AG04449 (cell line): ENCODE results near the gene GSTM4.
"Not testable (repeated sequence)": the region's sequence is repeated elsewhere in the genome, so short reads cannot be mapped to it uniquely, and the experiment has no call there.

Source experiments
- CTCF ChIA-PET: fragments of 350-600 bp; formaldehyde crosslinking; extraction: SDS; loops from one replicate; lab custom pipeline; 2021; ENCODE audit warnings: antibody characterized with exemption; lab: Yijun Ruan, JAX
- POLR2A ChIA-PET: fragments of 400-600, 350-600 bp; formaldehyde crosslinking; extraction: SDS; loops from one replicate; lab custom pipeline; 2020; ENCODE audit warnings: antibody characterized with exemption, inconsistent platforms; lab: Yijun Ruan, JAX
- DNase-seq: peaks from one replicate; pipeline ENCODE4 v3.0.0-alpha.2; 2010; ENCODE audit warnings: low read depth, low spot score
- H3K4me3 ChIP-seq: 2 replicates; pipeline ENCODE4 v1.5.1; 2011; ENCODE audit warnings: low read depth, mild to moderate bottlenecking, control low read depth, low read length
- TF ChIP-seq, protein P1 (sequence below): IDR thresholded peaks from one replicate; pipeline ENCODE4 v1.5.1; 2011; ENCODE audit warnings: mild to moderate bottlenecking, moderate library complexity, low read length, control low read depth, inconsistent platforms; ENCODE audit not compliant: insufficient read depth; ENCODE audit errors: missing control alignments

Gene GSTM4

DNA sequence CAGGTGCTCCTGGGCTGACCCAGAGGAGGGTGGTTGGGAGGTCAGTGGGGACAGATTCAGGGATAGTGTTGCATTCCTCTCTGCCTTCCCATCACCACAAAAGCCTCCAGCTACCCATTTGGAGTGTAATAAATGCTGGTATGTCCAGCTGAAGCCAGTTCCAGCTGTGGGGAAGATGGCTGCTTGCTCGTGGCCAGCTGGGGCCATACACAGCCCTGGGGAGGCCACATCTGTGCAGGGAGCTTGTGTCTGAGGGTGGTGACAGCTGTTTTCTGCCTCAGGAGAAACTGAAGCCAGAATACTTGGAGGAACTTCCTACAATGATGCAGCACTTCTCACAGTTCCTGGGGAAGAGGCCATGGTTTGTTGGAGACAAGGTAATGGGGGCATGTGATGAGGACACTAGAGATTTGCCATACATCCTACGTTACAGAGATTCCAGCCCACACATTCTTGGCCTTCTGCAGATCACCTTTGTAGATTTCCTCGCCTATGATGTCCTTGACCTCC is 2.7 kb downstream of the GSTM4 start:
- CTCF ChIA-PET: interaction anchor here (11.7 to 16.1 kb wide), 2 partner anchors 20 to 114 kb away, joined by 228 to 344 read pairs; no protein-coding TSS in a partner anchor
- TF ChIP-seq, protein P1, sequence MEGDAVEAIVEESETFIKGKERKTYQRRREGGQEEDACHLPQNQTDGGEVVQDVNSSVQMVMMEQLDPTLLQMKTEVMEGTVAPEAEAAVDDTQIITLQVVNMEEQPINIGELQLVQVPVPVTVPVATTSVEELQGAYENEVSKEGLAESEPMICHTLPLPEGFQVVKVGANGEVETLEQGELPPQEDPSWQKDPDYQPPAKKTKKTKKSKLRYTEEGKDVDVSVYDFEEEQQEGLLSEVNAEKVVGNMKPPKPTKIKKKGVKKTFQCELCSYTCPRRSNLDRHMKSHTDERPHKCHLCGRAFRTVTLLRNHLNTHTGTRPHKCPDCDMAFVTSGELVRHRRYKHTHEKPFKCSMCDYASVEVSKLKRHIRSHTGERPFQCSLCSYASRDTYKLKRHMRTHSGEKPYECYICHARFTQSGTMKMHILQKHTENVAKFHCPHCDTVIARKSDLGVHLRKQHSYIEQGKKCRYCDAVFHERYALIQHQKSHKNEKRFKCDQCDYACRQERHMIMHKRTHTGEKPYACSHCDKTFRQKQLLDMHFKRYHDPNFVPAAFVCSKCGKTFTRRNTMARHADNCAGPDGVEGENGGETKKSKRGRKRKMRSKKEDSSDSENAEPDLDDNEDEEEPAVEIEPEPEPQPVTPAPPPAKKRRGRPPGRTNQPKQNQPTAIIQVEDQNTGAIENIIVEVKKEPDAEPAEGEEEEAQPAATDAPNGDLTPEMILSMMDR: no peak

DNA sequence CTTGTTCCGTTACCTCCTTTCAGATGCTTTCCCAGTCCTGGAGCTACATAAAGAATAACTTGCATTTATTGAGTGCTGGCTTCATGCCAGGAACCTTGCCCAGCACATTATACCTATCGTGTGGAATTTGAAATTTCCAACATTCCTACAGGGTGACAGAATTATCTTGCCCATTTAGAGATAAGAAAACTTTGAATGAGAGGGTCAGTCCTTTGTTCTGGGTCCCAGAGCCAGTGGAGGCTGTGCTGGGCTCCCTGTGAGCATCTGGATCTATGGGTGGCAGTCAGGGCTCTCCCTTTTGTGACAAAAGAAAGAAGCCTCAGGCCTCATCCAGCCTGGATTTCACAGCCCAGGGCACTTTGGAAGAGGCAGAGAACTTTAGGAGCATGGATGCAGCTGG is 3.2 kb downstream of the GSTM4 start:
- TF ChIP-seq, protein P1: no peak
- CTCF ChIA-PET: interaction anchor here (0.8 to 16.1 kb wide), 4 partner anchors 16 to 114 kb away, joined by 3 to 344 read pairs (median 128); no protein-coding TSS in a partner anchor
- POLR2A ChIA-PET: no interaction called here
- no peak overlapping the region for H3K4me3 ChIP-seq
- no peak for DNase-seq

More for the DNA sequence above, 2.7 kb downstream of the GSTM4 start:
- POLR2A ChIA-PET: interaction anchor here (0.7 kb wide), 1 partner anchor 21 kb away, joined by 3 read pairs; no protein-coding TSS in a partner anchor
- DNase-seq: no peak
- no peak overlapping the region for H3K4me3 ChIP-seq

DNA sequence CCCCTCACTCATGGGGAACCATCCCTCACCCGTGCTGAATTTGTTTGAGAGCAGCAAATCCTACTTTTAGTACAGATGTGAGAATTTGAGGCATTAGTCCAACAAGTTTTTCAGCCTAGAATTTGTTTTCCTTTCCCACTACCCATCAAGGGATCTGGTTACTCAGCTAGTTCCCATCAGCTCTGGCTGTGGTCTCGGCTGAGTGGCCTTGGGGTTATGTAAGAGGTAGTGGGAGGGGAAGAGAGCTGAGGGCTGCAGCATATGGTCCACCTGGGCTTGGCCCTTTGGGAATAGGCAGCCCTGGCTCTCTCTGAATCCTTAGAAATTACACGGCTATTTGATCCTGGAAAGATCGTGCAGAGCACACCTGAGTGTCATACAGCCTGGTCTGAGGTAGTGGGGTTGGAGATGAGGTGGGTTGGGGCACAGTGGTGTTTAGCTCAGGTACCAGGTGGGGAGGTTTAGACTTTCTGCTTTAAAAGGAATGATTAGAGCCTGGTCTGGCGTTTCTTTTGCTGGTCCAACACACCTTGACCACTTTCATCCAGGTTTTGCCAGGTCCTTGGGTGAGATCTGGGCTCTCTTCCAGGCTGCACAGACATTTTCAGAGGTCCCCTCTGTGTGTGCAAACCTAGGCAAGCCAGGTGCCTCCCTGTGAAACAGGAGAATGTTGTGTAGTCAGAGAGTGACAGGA is 4.2 kb downstream of the GSTM4 start:
- DNase-seq: no peak
- POLR2A ChIA-PET: no interaction called here
- no peak overlapping the region for H3K4me3 ChIP-seq
- TF ChIP-seq, protein P1: no peak
- CTCF ChIA-PET: interaction anchor here (0.8 to 16.1 kb wide), 5 partner anchors 10 to 324 kb away, joined by 3 to 228 read pairs (median 5); partner anchors contain the start of gene AHCYL1

DNA sequence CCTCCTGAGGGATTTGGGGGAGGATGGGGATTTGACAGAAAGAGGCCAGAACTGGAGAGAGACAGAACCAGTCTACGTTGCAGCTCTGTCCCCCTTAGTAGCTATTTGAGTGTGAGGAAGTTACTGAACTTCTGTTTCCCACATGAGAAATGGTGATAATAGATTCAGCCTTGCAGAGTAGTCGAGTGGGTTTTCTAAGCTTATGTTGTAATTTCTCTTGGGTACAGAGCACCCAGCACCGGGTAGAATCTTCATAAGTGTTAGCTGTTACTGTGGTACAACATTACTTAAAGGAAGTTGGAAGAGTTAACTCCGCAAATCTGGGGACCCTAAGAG is 4.8 kb downstream of the GSTM4 start:
- CTCF ChIA-PET: interaction anchor here (1.1 to 16.1 kb wide), 4 partner anchors 10 to 324 kb away, joined by 4 to 228 read pairs (median 16); partner anchors contain the start of gene AHCYL1
- POLR2A ChIA-PET: not testable (repeated sequence)

DNA sequence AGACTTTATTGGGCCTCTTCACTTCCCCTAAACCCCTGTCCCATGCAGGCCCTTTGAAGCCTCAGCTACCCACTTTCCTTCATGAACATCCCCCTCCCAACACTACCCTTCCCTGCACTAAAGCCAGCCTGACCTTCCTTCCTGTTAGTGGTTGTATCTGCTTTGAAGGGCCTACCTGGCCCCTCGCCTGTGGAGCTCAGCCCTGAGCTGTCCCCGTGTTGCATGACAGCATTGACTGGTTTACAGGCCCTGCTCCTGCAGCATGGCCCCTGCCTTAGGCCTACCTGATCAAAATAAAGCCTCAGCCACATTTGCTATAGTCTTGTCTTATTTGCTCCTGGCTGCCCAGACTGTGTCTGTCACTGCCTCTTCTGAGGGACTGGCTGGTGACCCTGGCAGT is 5.5 kb downstream of the GSTM4 start:
- POLR2A ChIA-PET: interaction anchor here (0.6 kb wide), 1 partner anchor 136 kb away, joined by 4 read pairs; no protein-coding TSS in a partner anchor

More for the DNA sequence above, 4.8 kb downstream of the GSTM4 start:
- not testable (repeated sequence) for H3K4me3 ChIP-seq, DNase-seq

DNA sequence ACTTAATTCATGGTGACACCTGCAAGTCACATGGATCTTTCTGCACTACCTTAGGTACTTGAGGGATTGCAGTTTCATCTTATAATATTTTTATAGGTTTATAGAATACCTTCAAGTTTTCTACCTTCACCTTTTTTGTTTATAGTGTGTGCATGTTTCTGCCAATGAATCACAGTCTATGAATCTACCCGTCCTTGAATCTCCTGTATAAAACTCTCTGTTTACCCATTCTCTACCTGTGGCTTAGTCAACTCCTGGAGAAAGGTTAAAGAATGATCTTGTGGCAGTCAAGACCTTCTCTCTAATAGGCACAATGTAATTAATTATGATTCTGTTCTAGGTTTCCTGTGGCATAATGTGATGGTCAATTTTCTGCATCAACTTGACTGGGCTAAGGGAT is 8.8 kb downstream of the GSTM4 start:
- TF ChIP-seq, protein P1: no peak
- DNase-seq: no peak
- POLR2A ChIA-PET: no interaction called here
- CTCF ChIA-PET: no interaction called here
- no peak overlapping the region for H3K4me3 ChIP-seq

More for the DNA sequence above, 5.5 kb downstream of the GSTM4 start:
- TF ChIP-seq, protein P1: no peak
- no peak overlapping the region for H3K4me3 ChIP-seq
- CTCF ChIA-PET: interaction anchor here (0.7 to 16.1 kb wide), 7 partner anchors 9 to 323 kb away, joined by 3 to 228 read pairs (median 4); partner anchors contain the start of gene AHCYL1
- DNase-seq: no peak
